ENCODE measurements around the gene HDAC10.

HDAC10 gene

DNA sequence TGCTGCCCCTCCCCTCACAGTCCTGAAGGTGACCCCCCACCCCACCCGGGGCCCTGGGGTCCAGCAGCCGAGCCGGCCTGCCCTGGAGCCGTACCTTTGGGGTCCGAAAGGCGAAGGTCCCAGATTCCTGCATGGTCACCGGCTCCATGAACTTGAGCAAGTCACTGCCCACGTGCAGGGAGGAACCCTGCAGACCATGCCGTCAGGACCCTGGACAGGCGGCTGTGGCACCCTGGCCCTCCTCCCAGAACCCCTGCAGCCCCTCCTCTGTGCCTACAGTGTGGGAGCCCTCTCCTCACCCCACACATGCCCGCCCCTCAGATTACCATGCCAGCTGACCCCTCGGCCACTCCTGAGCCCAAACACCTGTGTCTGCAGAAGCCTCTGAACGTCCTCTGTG, 33.4 kb upstream of the HDAC10 start:
- Histone ChIP-seq H3K9me3 (ENCODE audit: control insufficient read depth, low read length) (no peaks in the 10 kb centered on the region), H3K23ac (ENCODE audit: low read length in 2 of 2) (no peak overlapping the region), H3K18ac (ENCODE audit: low read depth in 1 of 2, low read length in 2 of 2) (peak overlapping the region in 1 of 2 experiments; percentile 18), H3K4me3 (ENCODE audit: insufficient read depth in 1 of 2, low read depth in 1 of 2, low read length in 2 of 2) (no peak overlapping the region), H3K4ac (ENCODE audit: low read depth in 1 of 2, low read length in 2 of 2) (no peak overlapping the region), H3K27ac (ENCODE audit: low read length, poor library complexity, severe bottlenecking) (no peak overlapping the region), H3K14ac (ENCODE audit: low read length in 2 of 2) (no peak overlapping the region), H3K9ac (ENCODE audit: low read length) (no peak overlapping the region), H3K27me3 (ENCODE audit: control insufficient read depth in 1 of 2, insufficient read depth in 1 of 2, low read length in 2 of 2) (no peaks in the 10 kb centered on the region), H4K91ac (ENCODE audit: low read length) (no peak overlapping the region), H2BK5ac (ENCODE audit: low read depth, low read length, poor library complexity, severe bottlenecking) (no peak overlapping the region), H2BK12ac (ENCODE audit: low read length in 2 of 2) (no peak overlapping the region), H2BK15ac (ENCODE audit: low read depth, poor library complexity, severe bottlenecking) (no peak overlapping the region), H3K4me1 (ENCODE audit: control insufficient read depth, insufficient read depth, low read depth, low read length) (peaks cover 42% of the 10 kb centered on the region), H3K4me2 (ENCODE audit: low read length, poor library complexity, severe bottlenecking) (no peak overlapping the region), H3K79me1 (replicated peaks; ENCODE audit: low read length, poor library complexity, severe bottlenecking) (peaks cover 34% of the 10 kb centered on the region), H2AFZ (ENCODE audit: low read depth, low read length) (no peak overlapping the region), H4K8ac (ENCODE audit: low read length) (no peak overlapping the region), H2AK5ac (ENCODE audit: low read length, severe bottlenecking) (no peak overlapping the region), H3K36me3 (ENCODE audit: control insufficient read depth in 1 of 2, insufficient read depth in 2 of 2, low read depth in 1 of 2, low read length in 2 of 2) (peaks cover 74 to 97% of the 10 kb centered on the region in 2 experiments), H2BK120ac (ENCODE audit: low read depth, low read length) (no peak overlapping the region)
- WGBS = 89% methylated on average over 13 of the region's 13 CpGs
- DNase-seq = no peak

DNA sequence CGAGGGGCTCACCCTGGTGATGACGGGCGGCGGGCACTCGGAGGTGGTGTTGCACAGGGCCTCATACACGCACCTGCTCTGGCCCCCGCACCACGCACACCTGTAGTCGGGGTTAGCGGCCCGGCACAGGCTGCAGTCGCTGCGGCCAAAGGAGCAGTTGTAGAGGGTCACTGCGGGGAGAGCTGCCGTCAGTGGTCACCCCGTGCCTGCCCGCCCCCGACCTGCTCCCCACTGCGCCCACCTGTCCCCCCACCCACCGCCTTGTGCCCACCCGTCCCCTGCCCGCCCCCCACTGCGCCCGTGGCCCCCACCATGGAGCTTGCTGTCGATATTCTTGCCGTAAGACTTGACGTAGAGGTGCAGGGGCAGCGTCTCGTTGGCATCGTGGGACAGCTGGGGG, 32.8 kb upstream of the HDAC10 start:
- Histone ChIP-seq H3K23ac (ENCODE audit: low read length in 2 of 2) (no peak overlapping the region), H3K4me2 (ENCODE audit: low read length, poor library complexity, severe bottlenecking) (no peak overlapping the region), H2BK5ac (ENCODE audit: low read depth, low read length, poor library complexity, severe bottlenecking) (no peak overlapping the region), H3K9ac (ENCODE audit: low read length) (no peak overlapping the region), H3K9me3 (ENCODE audit: control insufficient read depth, low read length) (no peaks in the 10 kb centered on the region), H3K4me1 (ENCODE audit: control insufficient read depth, insufficient read depth, low read depth, low read length) (peaks cover 38% of the 10 kb centered on the region), H3K36me3 (ENCODE audit: control insufficient read depth in 1 of 2, insufficient read depth in 2 of 2, low read depth in 1 of 2, low read length in 2 of 2) (peaks cover 74 to 97% of the 10 kb centered on the region in 2 experiments), H3K27me3 (ENCODE audit: control insufficient read depth in 1 of 2, insufficient read depth in 1 of 2, low read length in 2 of 2) (no peaks in the 10 kb centered on the region), H3K27ac (ENCODE audit: low read length, poor library complexity, severe bottlenecking) (no peak overlapping the region), H4K91ac (ENCODE audit: low read length) (no peak overlapping the region), H2BK15ac (ENCODE audit: low read depth, poor library complexity, severe bottlenecking) (no peak overlapping the region), H2BK120ac (ENCODE audit: low read depth, low read length) (no peak overlapping the region), H2AK5ac (ENCODE audit: low read length, severe bottlenecking) (no peak overlapping the region), H4K8ac (ENCODE audit: low read length) (no peak overlapping the region), H2BK12ac (ENCODE audit: low read length in 2 of 2) (no peak overlapping the region), H3K4ac (ENCODE audit: low read depth in 1 of 2, low read length in 2 of 2) (no peak overlapping the region), H2AFZ (ENCODE audit: low read depth, low read length) (no peak overlapping the region), H3K18ac (ENCODE audit: low read depth in 1 of 2, low read length in 2 of 2) (no peak overlapping the region), H3K4me3 (ENCODE audit: insufficient read depth in 1 of 2, low read depth in 1 of 2, low read length in 2 of 2) (no peak overlapping the region), H3K79me1 (replicated peaks; ENCODE audit: low read length, poor library complexity, severe bottlenecking) (peaks cover 37% of the 10 kb centered on the region), H3K14ac (ENCODE audit: low read length in 2 of 2) (no peak overlapping the region)
- DNase-seq = no peak
- WGBS = 95% methylated on average over 28 of the region's 30 CpGs

DNA sequence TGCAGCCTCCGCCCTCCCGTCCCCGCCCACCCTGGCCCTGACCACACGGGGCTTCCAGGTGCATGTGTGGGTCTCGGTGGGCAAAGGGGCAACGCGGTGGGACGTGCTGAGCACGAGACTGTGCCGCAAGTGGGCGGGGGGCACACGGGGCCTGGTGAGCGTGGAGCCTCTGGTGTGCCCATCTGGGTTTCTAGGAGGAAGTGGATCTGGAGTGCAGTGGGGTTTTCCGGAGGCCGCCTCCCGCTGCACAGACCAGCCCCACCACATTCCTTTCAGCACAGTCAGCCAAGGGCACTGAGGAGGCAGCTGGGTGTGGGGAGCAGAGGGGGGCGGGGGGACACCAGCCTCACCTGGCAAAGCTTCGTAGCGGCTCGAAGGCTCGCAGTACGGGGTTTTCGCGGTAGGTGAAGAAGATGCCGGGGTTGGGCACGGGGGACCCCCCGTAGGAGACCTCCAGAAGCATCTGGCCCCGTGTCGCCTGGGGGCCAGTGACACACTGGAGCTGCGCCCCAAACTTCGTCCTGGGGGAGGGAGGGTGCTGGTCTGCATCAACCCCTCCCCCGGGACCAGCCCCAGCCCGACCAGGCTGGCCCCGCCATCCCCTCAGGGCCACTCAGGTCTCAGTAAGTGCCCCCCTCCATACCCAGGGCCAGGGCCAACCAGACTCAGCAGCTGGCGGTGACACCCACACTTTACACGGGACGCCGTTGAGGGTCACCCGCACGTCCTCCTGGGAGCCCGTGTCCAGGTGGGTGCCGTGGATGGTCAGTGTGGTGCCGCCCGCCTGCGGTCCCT, 31.5 kb upstream of the HDAC10 start:
- Histone ChIP-seq H3K18ac (ENCODE audit: low read depth in 1 of 2, low read length in 2 of 2) (peak overlapping the region; percentile 9 to 70), H3K27ac (ENCODE audit: low read length, poor library complexity, severe bottlenecking) (peak overlapping the region; percentile 55), H2BK15ac (ENCODE audit: low read depth, poor library complexity, severe bottlenecking) (peak overlapping the region; percentile 56), H4K91ac (ENCODE audit: low read length) (peak overlapping the region; percentile 13), H3K36me3 (ENCODE audit: control insufficient read depth in 1 of 2, insufficient read depth in 2 of 2, low read depth in 1 of 2, low read length in 2 of 2) (peaks cover 75 to 97% of the 10 kb centered on the region in 2 experiments), H3K9ac (ENCODE audit: low read length) (no peak overlapping the region), H3K23ac (ENCODE audit: low read length in 2 of 2) (no peak overlapping the region), H2BK120ac (ENCODE audit: low read depth, low read length) (no peak overlapping the region), H3K27me3 (ENCODE audit: control insufficient read depth in 1 of 2, insufficient read depth in 1 of 2, low read length in 2 of 2) (no peaks in the 10 kb centered on the region), H3K79me1 (replicated peaks; ENCODE audit: low read length, poor library complexity, severe bottlenecking) (peaks cover 37% of the 10 kb centered on the region), H3K4me1 (ENCODE audit: control insufficient read depth, insufficient read depth, low read depth, low read length) (peaks cover 37% of the 10 kb centered on the region), H4K8ac (ENCODE audit: low read length) (peak overlapping the region; percentile 22), H3K14ac (ENCODE audit: low read length in 2 of 2) (no peak overlapping the region), H3K4ac (ENCODE audit: low read depth in 1 of 2, low read length in 2 of 2) (peak overlapping the region in 1 of 2 experiments; percentile 2), H2BK12ac (ENCODE audit: low read length in 2 of 2) (no peak overlapping the region), H3K4me2 (ENCODE audit: low read length, poor library complexity, severe bottlenecking) (peak overlapping the region; percentile 9), H3K9me3 (ENCODE audit: control insufficient read depth, low read length) (no peaks in the 10 kb centered on the region), H3K4me3 (ENCODE audit: insufficient read depth in 1 of 2, low read depth in 1 of 2, low read length in 2 of 2) (no peak overlapping the region), H2AFZ (ENCODE audit: low read depth, low read length) (no peak overlapping the region), H2AK5ac (ENCODE audit: low read length, severe bottlenecking) (peak overlapping the region; percentile 7), H2BK5ac (ENCODE audit: low read depth, low read length, poor library complexity, severe bottlenecking) (peak overlapping the region; percentile 47)
- peak; percentile 80 for DNase-seq
- WGBS = 83% methylated on average over 40 of the region's 45 CpGs

DNA sequence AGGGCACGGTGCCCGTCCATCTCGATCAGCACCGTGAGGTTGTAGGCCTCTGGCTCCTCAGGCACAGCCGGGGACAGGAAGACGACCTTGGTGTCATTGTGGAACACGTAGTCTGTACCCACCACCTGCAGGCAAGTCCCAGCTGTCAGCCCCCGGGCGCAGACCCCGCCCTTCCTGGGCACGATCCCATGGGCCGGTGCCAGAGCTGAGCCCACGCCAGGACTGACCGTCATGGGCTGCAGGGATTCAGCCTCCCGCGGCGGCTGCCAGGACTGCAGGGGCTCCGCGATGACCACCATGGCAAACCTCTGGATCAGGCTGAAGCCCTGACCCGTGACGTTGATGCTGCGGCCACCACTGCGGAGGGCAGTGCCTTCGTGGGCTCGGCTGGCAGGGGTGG, 30.9 kb upstream of the HDAC10 start:
- H3K4me2 ChIP-seq (ENCODE audit: low read length, poor library complexity, severe bottlenecking) = no peak overlapping the region
- H4K91ac ChIP-seq (ENCODE audit: low read length) = no peak overlapping the region
- H3K4ac ChIP-seq (ENCODE audit: low read depth in 1 of 2, low read length in 2 of 2) = no peak overlapping the region
- H2BK5ac ChIP-seq (ENCODE audit: low read depth, low read length, poor library complexity, severe bottlenecking) = no peak overlapping the region
- peaks cover 36% of the 10 kb centered on the region for H3K79me1 ChIP-seq (replicated peaks; ENCODE audit: low read length, poor library complexity, severe bottlenecking)
- H2BK12ac ChIP-seq (ENCODE audit: low read length in 2 of 2) = no peak overlapping the region
- H2BK15ac ChIP-seq (ENCODE audit: low read depth, poor library complexity, severe bottlenecking) = no peak overlapping the region
- no peak overlapping the region for H3K9ac ChIP-seq (ENCODE audit: low read length)
- WGBS = 96% methylated on average over 25 of the region's 25 CpGs
- H3K18ac ChIP-seq (ENCODE audit: low read depth in 1 of 2, low read length in 2 of 2) = no peak overlapping the region
- no peaks in the 10 kb centered on the region for H3K9me3 ChIP-seq (ENCODE audit: control insufficient read depth, low read length)
- no peak for DNase-seq
- no peak overlapping the region for H2BK120ac ChIP-seq (ENCODE audit: low read depth, low read length)
- no peak overlapping the region for H4K8ac ChIP-seq (ENCODE audit: low read length)
- H3K14ac ChIP-seq (ENCODE audit: low read length in 2 of 2) = no peak overlapping the region
- no peak overlapping the region for H3K23ac ChIP-seq (ENCODE audit: low read length in 2 of 2)
- H3K36me3 ChIP-seq (ENCODE audit: control insufficient read depth in 1 of 2, insufficient read depth in 2 of 2, low read depth in 1 of 2, low read length in 2 of 2) = peaks cover 78 to 97% of the 10 kb centered on the region in 2 experiments
- H3K4me1 ChIP-seq (ENCODE audit: control insufficient read depth, insufficient read depth, low read depth, low read length) = peaks cover 35% of the 10 kb centered on the region
- H2AK5ac ChIP-seq (ENCODE audit: low read length, severe bottlenecking) = peak overlapping the region; percentile 16
- no peak overlapping the region for H2AFZ ChIP-seq (ENCODE audit: low read depth, low read length)
- no peak overlapping the region for H3K4me3 ChIP-seq (ENCODE audit: insufficient read depth in 1 of 2, low read depth in 1 of 2, low read length in 2 of 2)
- peak overlapping the region; percentile 16 for H3K27ac ChIP-seq (ENCODE audit: low read length, poor library complexity, severe bottlenecking)
- H3K27me3 ChIP-seq (ENCODE audit: control insufficient read depth in 1 of 2, insufficient read depth in 1 of 2, low read length in 2 of 2) = no peaks in the 10 kb centered on the region
